MM.1S (cell line): ENCODE data around the gene SEMA3A.
A peak's percentile ranks its signal among the peaks of the same experiment; 100 is the strongest.
"Not testable (repeated sequence)": the region's sequence is repeated elsewhere in the genome, so short reads cannot be mapped to it uniquely, and the experiment has no call there.

ENCODE experiments used
- DNase-seq: peaks from one replicate; pipeline ENCODE4 v3.0.0-alpha.2; 2015
- H2AFZ ChIP-seq: fragments of 300-600 bp; sonication (generic); 2 replicates; pipeline ENCODE4 v1.6.0; 2016; ENCODE audit warnings: antibody characterized with exemption, low read length
- H3F3A ChIP-seq: fragments of 300-600 bp; sonication (generic); 2 replicates; pipeline ENCODE4 v1.6.1; 2016; ENCODE audit warnings: mild to moderate bottlenecking, antibody characterized with exemption, low read length, moderate library complexity, mixed read lengths; ENCODE audit not compliant: insufficient read depth
- H3K27ac ChIP-seq: fragments of 300-600 bp; sonication (generic); 2 replicates; pipeline ENCODE4 v1.5.1; 2016; ENCODE audit warnings: mild to moderate bottlenecking, low read length
- H3K27me3 ChIP-seq: fragments of 300-600 bp; sonication (generic); replicated peaks from 2 replicates; pipeline ENCODE4 v1.6.0; 2016; ENCODE audit warnings: low read length; ENCODE audit not compliant: insufficient read depth
- H3K36me3 ChIP-seq: fragments of 300-600 bp; sonication (generic); replicated peaks from 2 replicates; pipeline ENCODE4 v1.6.1; 2016; ENCODE audit warnings: mild to moderate bottlenecking, low read length, mixed read lengths; ENCODE audit not compliant: insufficient read depth
- H3K4me1 ChIP-seq: fragments of 300-600 bp; sonication (generic); 2 replicates; pipeline ENCODE4 v1.6.1; 2016; ENCODE audit warnings: low read length, mixed read lengths
- H3K4me2 ChIP-seq: fragments of 300-600 bp; sonication (generic); 2 replicates; pipeline ENCODE4 v1.6.0; 2016; ENCODE audit warnings: low read depth, low read length
- H3K4me3 ChIP-seq: fragments of 300-600 bp; sonication (generic); 2 replicates; pipeline ENCODE4 v1.5.1; 2016; ENCODE audit warnings: low read length, mixed read lengths
- H3K79me2 ChIP-seq: fragments of 300-600 bp; sonication (generic); 2 replicates; pipeline ENCODE4 v1.6.1; 2016; ENCODE audit warnings: mixed run types, low read length, mixed read lengths
- H3K9ac ChIP-seq: fragments of 300-600 bp; sonication (generic); 2 replicates; pipeline ENCODE4 v1.6.1; 2016; ENCODE audit warnings: low read length, mixed read lengths
- H3K9me2 ChIP-seq: fragments of 300-600 bp; sonication (generic); replicated peaks from 2 replicates; pipeline ENCODE4 v1.6.1; 2016; ENCODE audit warnings: mild to moderate bottlenecking, low read length, mixed read lengths; ENCODE audit not compliant: insufficient read depth
- H3K9me3 ChIP-seq: fragments of 300-600 bp; sonication (generic); replicated peaks from 2 replicates; pipeline ENCODE4 v1.6.1; 2016; ENCODE audit warnings: mild to moderate bottlenecking, low read length, mixed read lengths; ENCODE audit not compliant: insufficient read depth
- H4K20me1 ChIP-seq: fragments of 300-600 bp; sonication (generic); 2 replicates; pipeline ENCODE4 v1.6.1; 2016; ENCODE audit warnings: mild to moderate bottlenecking, low read length, moderate library complexity, mixed read lengths; ENCODE audit not compliant: insufficient read depth
- CTCF ChIP-seq: fragments of 300-600 bp; sonication (generic); IDR thresholded peaks from 2 replicates; pipeline ENCODE4 v1.5.1; 2016; ENCODE audit warnings: antibody characterized with exemption, low read length, mixed read lengths
- EZH2 ChIP-seq: fragments of 300-600 bp; sonication (generic); optimal IDR thresholded peaks from 2 replicates; pipeline ENCODE3; 2017; ENCODE audit warnings: low read depth, mild to moderate bottlenecking, antibody characterized with exemption, low read length, mixed read lengths
- EZH2phosphoT487 ChIP-seq: fragments of 300-600 bp; sonication (generic); IDR thresholded peaks from 2 replicates; pipeline ENCODE4 v1.6.1; 2018; ENCODE audit warnings: antibody characterized with exemption, low read length

The SEMA3A gene

GRCh38 chr7:84194484-84195271, at the start of gene SEMA3A:
TSS of gene SEMA3A (minus strand) at chr7:84194789. CDS start at chr7:84194586, 203 bp downstream.
- Histone ChIP-seq H4K20me1 (no peaks in the 10 kb centered on the region), H3K36me3 (no peaks in the 10 kb centered on the region), H3K79me2 (no peaks in the 10 kb centered on the region), H3K4me2 (peak within 1 kb of the TSS; percentile 71), H3K9me3 (no peaks in the 10 kb centered on the region), H3K27me3 (no peaks in the 10 kb centered on the region), H3K4me3 (peak within 1 kb of the TSS; percentile 63), H3F3A (0 out of 2 replicates have a peak, but pooled peaks cover 4% of the 10 kb centered on the region), H3K9me2 (no peaks in the 10 kb centered on the region), H3K9ac (peak within 1 kb of the TSS; percentile 44; the same call in 1 of the 2 replicates), H3K4me1 (peaks cover 5% of the 10 kb centered on the region; the same call in 1 of the 2 replicates), H2AFZ (peak within 1 kb of the TSS; percentile 73), H3K27ac (peak within 1 kb of the TSS; percentile 8; the same call in 1 of the 2 replicates)
- no peak for TF ChIP-seq EZH2
- no peak for TF ChIP-seq EZH2phosphoT487
- TF ChIP-seq CTCF, result no peak
- DNase-seq, result peak; percentile 15

- not testable (repeated sequence) for H3K4me3 ChIP-seq, H3F3A ChIP-seq, H3K27ac ChIP-seq, H3K27me3 ChIP-seq, H2AFZ ChIP-seq, H4K20me1 ChIP-seq, H3K79me2 ChIP-seq, H3K4me1 ChIP-seq, DNase-seq, H3K9me2 ChIP-seq, H3K36me3 ChIP-seq, H3K9me3 ChIP-seq, H3K4me2 ChIP-seq, H3K9ac ChIP-seq
These were observed 48.4 kb upstream of the SEMA3A start for GRCh38 chr7:84243037-84243436.

- H3K36me3 ChIP-seq, result no peaks in the 10 kb centered on the region
- no peaks in the 10 kb centered on the region for H3K27me3 ChIP-seq
- H3F3A ChIP-seq, result no peaks in the 10 kb centered on the region
- no peaks in the 10 kb centered on the region for H3K79me2 ChIP-seq
- no peaks in the 10 kb centered on the region for H3K4me1 ChIP-seq
- H2AFZ ChIP-seq, result no peak overlapping the region
- TF ChIP-seq EZH2phosphoT487 (no peak), CTCF (no peak), EZH2 (no peak)
- no peaks in the 10 kb centered on the region for H3K9me3 ChIP-seq
- no peak for DNase-seq
- no peak overlapping the region for H3K9ac ChIP-seq
- no peak overlapping the region for H3K27ac ChIP-seq
- H3K4me2 ChIP-seq, result no peak overlapping the region
- no peaks in the 10 kb centered on the region for H4K20me1 ChIP-seq
- H3K9me2 ChIP-seq, result no peaks in the 10 kb centered on the region
- no peak overlapping the region for H3K4me3 ChIP-seq
These were observed 44.0 kb upstream of the SEMA3A start for GRCh38 chr7:84238596-84238995.
